Mammary epithelial cell (primary cell): ENCODE results near the gene PAM16.

Experiments used
- CTCF ChIP-seq, 2 donors: IDR thresholded peaks in 1 of 2; conservative IDR thresholded peaks in 1 of 2; 2 replicates each; pipeline ENCODE4 v1.5.1; 2011 to 2012; ENCODE audit warnings: inconsistent platforms in 2 of 2, low read length in 2 of 2, mild to moderate bottlenecking in 2 of 2, control low read depth in 1 of 2, low read depth in 1 of 2; ENCODE audit not compliant: insufficient read depth in 1 of 2; ENCODE audit errors: extremely low read depth in 1 of 2
- EZH2 ChIP-seq: IDR thresholded peaks from 2 replicates; pipeline ENCODE4 v1.6.1; 2012; ENCODE audit warnings: low read length, inconsistent platforms, borderline replicate concordance

- TF ChIP-seq CTCF (conservative IDR thresholded peaks at IDR 0.05 in 1 of 2, IDR thresholded peaks at IDR 0.05 in 1 of 2; ENCODE audit: extremely low read depth in 1 of 2, insufficient read depth in 1 of 2, low read depth in 1 of 2, low read length in 2 of 2) (no peak), EZH2 (no peak)
Measured at GRCh38 chr16:4358236-4358635, 7.1 kb upstream of the PAM16 start.
